GM12873 (cell line): Measurements from ENCODE around the gene KRT38.

Experiments used
- TF ChIP-seq, protein P1 (sequence below): IDR thresholded peaks from 2 replicates; pipeline ENCODE4 v1.5.1; 2012; ENCODE audit warnings: low read depth, mild to moderate bottlenecking, moderate library complexity, low read length, control low read depth; ENCODE audit not compliant: insufficient read depth; ENCODE audit errors: missing control alignments

The KRT38 gene

DNA sequence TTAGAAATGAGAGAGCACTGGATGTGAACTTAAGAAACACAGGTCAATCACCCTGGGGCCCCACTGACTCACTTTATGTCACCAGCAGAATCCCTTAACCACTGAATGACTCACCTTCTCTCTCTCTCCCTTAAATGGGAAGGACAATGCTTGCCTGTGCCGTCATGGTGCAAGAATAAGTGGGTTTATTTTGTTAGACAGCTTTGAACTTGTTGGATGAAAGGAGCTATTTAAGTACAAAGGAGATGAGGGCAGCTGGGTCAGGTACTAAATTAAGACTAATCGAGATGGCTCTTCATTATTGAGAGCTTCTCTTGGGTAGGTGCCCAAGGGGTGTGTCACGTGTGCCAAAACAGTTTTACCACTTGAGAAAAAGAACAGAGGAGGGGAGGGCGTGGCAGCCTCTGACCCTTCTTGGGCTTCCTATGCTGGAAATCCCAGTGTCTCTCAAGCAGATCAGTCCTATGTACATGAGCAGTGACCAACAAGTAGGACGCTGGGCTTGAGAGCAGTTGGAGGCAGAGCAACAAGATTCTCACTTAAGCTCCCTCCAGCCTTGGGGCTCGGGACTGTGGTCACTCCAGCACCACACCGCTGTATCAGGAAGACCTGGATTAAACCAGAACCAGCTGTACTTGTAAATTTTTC lies 36.6 kb downstream of the KRT38 start:
- TF ChIP-seq, protein P1, sequence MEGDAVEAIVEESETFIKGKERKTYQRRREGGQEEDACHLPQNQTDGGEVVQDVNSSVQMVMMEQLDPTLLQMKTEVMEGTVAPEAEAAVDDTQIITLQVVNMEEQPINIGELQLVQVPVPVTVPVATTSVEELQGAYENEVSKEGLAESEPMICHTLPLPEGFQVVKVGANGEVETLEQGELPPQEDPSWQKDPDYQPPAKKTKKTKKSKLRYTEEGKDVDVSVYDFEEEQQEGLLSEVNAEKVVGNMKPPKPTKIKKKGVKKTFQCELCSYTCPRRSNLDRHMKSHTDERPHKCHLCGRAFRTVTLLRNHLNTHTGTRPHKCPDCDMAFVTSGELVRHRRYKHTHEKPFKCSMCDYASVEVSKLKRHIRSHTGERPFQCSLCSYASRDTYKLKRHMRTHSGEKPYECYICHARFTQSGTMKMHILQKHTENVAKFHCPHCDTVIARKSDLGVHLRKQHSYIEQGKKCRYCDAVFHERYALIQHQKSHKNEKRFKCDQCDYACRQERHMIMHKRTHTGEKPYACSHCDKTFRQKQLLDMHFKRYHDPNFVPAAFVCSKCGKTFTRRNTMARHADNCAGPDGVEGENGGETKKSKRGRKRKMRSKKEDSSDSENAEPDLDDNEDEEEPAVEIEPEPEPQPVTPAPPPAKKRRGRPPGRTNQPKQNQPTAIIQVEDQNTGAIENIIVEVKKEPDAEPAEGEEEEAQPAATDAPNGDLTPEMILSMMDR, result no peak

DNA sequence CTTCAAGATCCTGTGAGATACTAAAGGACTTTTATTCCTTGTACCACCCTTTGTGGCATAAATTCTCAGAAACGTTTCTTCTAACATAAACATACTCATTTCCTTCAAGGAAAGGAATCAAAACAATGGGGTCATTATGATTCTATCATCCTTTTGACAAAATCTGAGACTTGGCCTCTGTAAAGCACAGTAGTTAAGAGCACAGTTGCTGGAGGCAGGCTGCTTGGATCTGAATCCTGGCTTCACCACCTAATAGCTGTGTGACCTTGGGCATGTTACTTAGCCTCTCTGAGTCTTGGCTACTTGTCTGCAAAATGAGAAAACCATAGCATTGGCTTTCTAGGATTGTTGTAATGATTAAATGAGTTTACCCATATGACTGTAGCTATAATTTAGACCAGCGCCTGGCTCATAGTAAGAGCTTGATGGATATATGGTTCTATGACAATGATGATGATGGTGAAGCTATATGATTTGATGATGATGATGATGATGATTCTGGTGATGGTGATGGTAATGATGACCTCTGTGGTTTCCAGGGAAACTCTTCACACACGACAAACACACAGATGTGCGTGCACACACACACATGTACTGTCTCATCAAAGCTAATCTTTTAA lies 37.3 kb downstream of the KRT38 start:
- TF ChIP-seq, protein P1, result no peak

DNA sequence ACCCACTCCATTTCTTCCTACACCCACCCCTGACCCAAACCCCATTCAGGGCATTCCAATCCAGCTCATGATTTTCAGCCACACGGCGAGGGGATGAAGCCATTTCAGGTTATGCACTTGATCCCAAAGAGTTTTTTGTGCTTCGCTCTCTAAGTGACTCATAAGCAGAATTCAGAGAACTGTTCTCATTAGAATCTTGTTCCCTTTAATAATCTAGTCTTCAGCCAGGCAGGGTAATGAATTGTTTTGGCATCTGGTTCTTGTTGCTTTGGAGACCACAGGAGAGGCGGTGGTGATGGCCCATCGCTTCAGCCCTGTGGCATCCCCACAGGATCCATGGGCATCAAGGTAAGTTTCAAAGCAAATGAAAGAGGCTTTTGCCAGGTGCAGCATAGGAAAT lies 38.6 kb downstream of the KRT38 start:
- TF ChIP-seq, protein P1, result no peak

DNA sequence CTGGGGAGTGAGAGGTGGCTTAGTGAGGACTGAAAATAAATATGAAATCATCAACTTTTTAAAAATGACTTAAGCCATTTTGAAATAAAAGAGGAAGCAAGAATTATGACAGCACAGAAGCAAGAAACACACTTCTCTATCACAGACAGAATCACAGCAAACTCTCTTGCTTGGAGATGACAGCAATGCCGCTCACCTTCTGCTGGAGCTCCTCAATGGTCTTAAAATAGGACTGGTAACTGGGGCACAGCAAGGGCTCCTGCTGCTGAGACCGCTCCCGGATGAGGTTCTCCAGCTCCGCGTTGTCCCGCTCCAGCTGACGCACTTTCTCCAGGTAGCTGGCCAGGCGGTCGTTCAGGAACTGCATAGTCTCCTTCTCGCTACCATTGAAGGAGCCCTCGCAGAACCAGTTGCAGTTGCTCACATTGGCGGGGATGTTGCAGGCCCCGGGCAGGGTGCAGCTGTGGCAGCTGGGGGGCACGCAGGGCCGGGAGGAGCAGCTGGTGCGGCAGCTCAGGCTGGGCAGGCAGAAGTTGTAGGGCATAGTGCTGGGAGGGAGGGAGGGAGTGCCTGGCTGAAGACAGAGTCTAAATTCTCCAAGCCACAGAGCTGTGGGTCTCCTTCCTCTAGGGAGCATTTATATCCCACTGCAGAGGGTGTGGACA lies 43.7 kb downstream of the KRT38 start, which contains the start of gene KRT31:
Gene KRT31, minus strand, starts transcription at position 613 of the 665 bp plus-strand sequence. Its CDS starts 69 bp downstream, at position 544.
- TF ChIP-seq, protein P1, result no peak

DNA sequence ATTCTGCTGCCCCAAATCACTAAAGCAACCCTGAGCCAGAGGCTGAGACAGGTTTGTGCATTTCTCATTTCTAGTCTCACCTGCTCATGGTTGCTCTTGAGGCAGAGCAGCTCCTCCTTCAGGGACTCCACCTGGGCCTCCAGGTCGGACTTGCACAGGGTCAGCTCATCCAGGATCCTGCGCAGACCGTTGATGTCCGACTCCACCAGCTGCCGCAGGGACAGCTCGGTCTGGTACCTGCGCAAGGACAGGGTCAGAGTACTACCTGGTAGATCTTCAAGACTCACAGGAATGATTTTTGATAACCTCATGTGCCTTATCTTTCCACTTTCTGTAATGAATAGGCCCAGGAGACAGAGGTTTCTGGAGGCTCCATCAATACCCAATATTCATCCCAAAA lies 44.4 kb downstream of the KRT38 start:
- TF ChIP-seq, protein P1, result no peak

DNA sequence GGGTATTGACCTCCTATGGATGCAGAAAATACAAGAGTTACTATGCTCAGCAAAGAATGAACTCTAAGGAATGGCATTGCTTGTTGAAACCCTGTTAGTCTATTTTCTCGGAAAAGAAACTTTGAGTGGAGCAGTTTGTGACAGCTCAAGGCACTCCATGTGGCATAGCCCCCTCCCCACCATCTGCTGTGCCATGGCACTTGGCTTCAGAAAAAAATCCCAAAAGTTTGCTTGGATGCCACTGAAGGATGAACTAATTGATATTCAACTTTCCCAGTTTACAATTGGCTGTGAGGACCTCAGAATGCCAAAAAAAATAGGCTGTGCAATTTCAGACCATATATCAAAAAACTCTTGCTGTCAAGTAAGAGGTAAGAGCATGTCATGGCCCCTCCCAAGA lies 45.2 kb downstream of the KRT38 start:
- TF ChIP-seq, protein P1, result no peak

DNA sequence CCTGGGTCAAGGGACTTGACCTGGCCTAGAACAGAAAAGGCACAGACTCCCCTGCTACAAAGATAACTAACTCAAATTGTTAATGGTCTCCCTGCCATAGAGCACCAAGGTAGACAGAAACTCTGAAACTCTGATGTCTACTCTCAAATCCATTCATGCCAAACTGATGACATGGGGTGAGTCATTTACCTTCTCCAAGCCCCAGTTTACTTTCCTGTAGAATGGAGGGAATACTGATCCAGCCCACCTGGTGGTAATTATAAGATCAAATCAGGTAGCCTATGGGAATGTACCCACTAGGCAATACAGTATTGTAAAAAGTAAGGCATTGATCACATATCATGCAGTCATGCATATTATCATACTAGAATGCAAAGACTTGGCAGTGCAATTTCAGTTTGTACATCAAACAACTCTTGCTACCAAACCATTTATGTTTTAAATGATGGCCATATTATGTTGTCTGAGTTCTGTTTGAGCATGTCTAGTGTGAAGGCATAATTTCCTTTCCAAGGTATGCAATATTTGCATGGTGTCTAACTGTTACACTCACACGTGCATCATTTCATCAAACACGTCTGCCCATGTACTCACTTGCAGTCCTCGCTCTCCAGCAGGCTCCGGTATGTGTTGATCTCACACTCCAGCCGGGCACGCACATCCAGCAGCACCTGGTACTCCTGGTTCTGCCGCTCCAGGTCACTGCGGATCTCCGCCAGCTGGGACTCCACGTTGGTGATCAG lies 46.4 kb downstream of the KRT38 start:
- TF ChIP-seq, protein P1, result no peak
